SJSA1 (cell line): Measurements from ENCODE around the gene TMC8. TPM values are rescaled to one million over a fixed set of nuclear protein-coding genes. Genes with fewer than 3 reads are reported as not detected.
"Not testable (repeated sequence)": the region's sequence is repeated elsewhere in the genome, so short reads cannot be mapped to it uniquely, and the experiment has no call there.

Experiments used
- DNase-seq, 2 experiments: peaks; one replicate each; pipeline ENCODE4 v3.0.0-alpha.2; 2015 to 2020; ENCODE audit warnings: low spot score in 2 of 2, low read depth in 1 of 2
- H3K27ac ChIP-seq: fragments of 250-450 bp; sonication (Bioruptor Pico); 2 replicates; pipeline ENCODE4 v1.5.1; 2020; ENCODE audit warnings: mild to moderate bottlenecking, moderate library complexity
- H3K27me3 ChIP-seq: fragments of 250-450 bp; sonication (Bioruptor Pico); replicated peaks from 2 replicates; pipeline ENCODE4 v1.5.1; 2020; ENCODE audit warnings: mild to moderate bottlenecking, moderate library complexity
- H3K36me3 ChIP-seq: fragments of 250-450 bp; sonication (Bioruptor Pico); 2 replicates; pipeline ENCODE4 v1.5.1; 2020; ENCODE audit warnings: mild to moderate bottlenecking
- H3K4me1 ChIP-seq: fragments of 250-450 bp; sonication (Bioruptor Pico); replicated peaks from 2 replicates; pipeline ENCODE4 v1.6.1; 2021; ENCODE audit warnings: mild to moderate bottlenecking
- H3K4me3 ChIP-seq: fragments of 250-450 bp; sonication (Bioruptor Pico); 2 replicates; pipeline ENCODE4 v1.5.1; 2020; ENCODE audit warnings: mild to moderate bottlenecking
- H3K9me3 ChIP-seq: fragments of 250-450 bp; sonication (Bioruptor Pico); replicated peaks from 2 replicates; pipeline ENCODE4 v1.5.1; 2020; ENCODE audit warnings: mild to moderate bottlenecking
- total RNA-seq: library from RNA; depleted of rRNA; stranded (reverse); fragments of >200 nt; shearing (Covaris generic); gene quantifications from 2 replicates; pipeline ENCODE4 v1.2.3, GENCODE V29; 2014; rRNA removed

TMC8 gene
- total RNA-seq, result not detected in 2 replicates

- no peaks in the 10 kb centered on the region for H3K36me3 ChIP-seq
These were observed at the start of gene TMC8 for GRCh38 chr17:78130437-78131101. Gene TMC8 (plus strand): TSS chr17:78130771. CDS start chr17:78131589, 818 bp downstream.

GRCh38 chr17:78081551-78081950 is 49.0 kb upstream of the TMC8 start:
- H3K9me3 ChIP-seq, result no peaks in the 10 kb centered on the region
- H3K4me3 ChIP-seq, result no peak overlapping the region
- no peaks in the 10 kb centered on the region for H3K27me3 ChIP-seq
- peaks cover 70% of the 10 kb centered on the region for H3K36me3 ChIP-seq
- no peak for DNase-seq
- H3K27ac ChIP-seq, result no peak overlapping the region
- no peaks in the 10 kb centered on the region for H3K4me1 ChIP-seq

More at GRCh38 chr17:78130437-78131101, at the start of gene TMC8:
- Histone ChIP-seq H3K4me1 (peaks cover 16% of the 10 kb centered on the region), H3K4me3 (no peak within 1 kb of the TSS), H3K27me3 (peaks cover 63% of the 10 kb centered on the region), H3K27ac (no peak within 1 kb of the TSS), H3K9me3 (no peaks in the 10 kb centered on the region)
- DNase-seq, result no peak

- peaks cover 70% of the 10 kb centered on the region for H3K36me3 ChIP-seq
- DNase-seq, H3K27ac ChIP-seq, H3K4me3 ChIP-seq, H3K9me3 ChIP-seq, H3K27me3 ChIP-seq, H3K4me1 ChIP-seq: not testable (repeated sequence)
These were observed 48.2 kb upstream of the TMC8 start for GRCh38 chr17:78082355-78082872.

GRCh38 chr17:78082988-78083387 is 47.6 kb upstream of the TMC8 start:
- Histone ChIP-seq H3K4me1 (no peaks in the 10 kb centered on the region), H3K36me3 (peaks cover 70% of the 10 kb centered on the region), H3K9me3 (no peaks in the 10 kb centered on the region), H3K27ac (no peak overlapping the region), H3K27me3 (no peaks in the 10 kb centered on the region), H3K4me3 (no peak overlapping the region)
- DNase-seq, result no peak

- H3K4me1 ChIP-seq, result no peaks in the 10 kb centered on the region
- no peaks in the 10 kb centered on the region for H3K9me3 ChIP-seq
- no peaks in the 10 kb centered on the region for H3K27me3 ChIP-seq
- H3K27ac ChIP-seq, result no peak overlapping the region
- H3K4me3 ChIP-seq, result no peak overlapping the region
- peaks cover 76% of the 10 kb centered on the region for H3K36me3 ChIP-seq
- no peak for DNase-seq
These were observed 43.8 kb upstream of the TMC8 start for GRCh38 chr17:78086740-78087139.

GRCh38 chr17:78088529-78088928 is 42.0 kb upstream of the TMC8 start:
- Histone ChIP-seq H3K27me3 (no peaks in the 10 kb centered on the region), H3K27ac (no peak overlapping the region), H3K4me3 (no peak overlapping the region), H3K9me3 (no peaks in the 10 kb centered on the region), H3K36me3 (peaks cover 86% of the 10 kb centered on the region), H3K4me1 (no peaks in the 10 kb centered on the region)
- DNase-seq, result no peak

- H3K4me1 ChIP-seq, result peaks cover 9% of the 10 kb centered on the region
- no peaks in the 10 kb centered on the region for H3K9me3 ChIP-seq
- DNase-seq, result no peak
- H3K27me3 ChIP-seq, result no peaks in the 10 kb centered on the region
- no peak overlapping the region for H3K27ac ChIP-seq
- peaks cover 91% of the 10 kb centered on the region for H3K36me3 ChIP-seq
- no peak overlapping the region for H3K4me3 ChIP-seq
These were observed 40.8 kb upstream of the TMC8 start for GRCh38 chr17:78089576-78090281.

GRCh38 chr17:78092794-78093324 is 37.7 kb upstream of the TMC8 start:
- Histone ChIP-seq H3K4me3 (no peak overlapping the region), H3K27ac (no peak overlapping the region), H3K4me1 (peaks cover 9% of the 10 kb centered on the region), H3K27me3 (no peaks in the 10 kb centered on the region), H3K9me3 (no peaks in the 10 kb centered on the region), H3K36me3 (peaks cover 94% of the 10 kb centered on the region)
- DNase-seq, result no peak

- H3K4me3 ChIP-seq, result no peak overlapping the region
- no peak overlapping the region for H3K27ac ChIP-seq
- H3K27me3 ChIP-seq, result no peaks in the 10 kb centered on the region
- H3K36me3 ChIP-seq, result peaks cover 95% of the 10 kb centered on the region
- H3K4me1 ChIP-seq, result peaks cover 9% of the 10 kb centered on the region
- H3K9me3 ChIP-seq, result no peaks in the 10 kb centered on the region; the same call in 1 of the 2 replicates
- no peak for DNase-seq
These were observed 35.5 kb upstream of the TMC8 start for GRCh38 chr17:78095035-78095434.

- Histone ChIP-seq H3K4me3 (no peak overlapping the region), H3K36me3 (peaks cover 93% of the 10 kb centered on the region), H3K4me1 (peaks cover 9% of the 10 kb centered on the region), H3K9me3 (no peaks in the 10 kb centered on the region; the same call in 1 of the 2 replicates), H3K27me3 (no peaks in the 10 kb centered on the region), H3K27ac (no peak overlapping the region)
- no peak for DNase-seq
These were observed 34.5 kb upstream of the TMC8 start for GRCh38 chr17:78096093-78096492.

GRCh38 chr17:78101112-78101511 is 29.5 kb upstream of the TMC8 start:
- Histone ChIP-seq H3K4me3 (no peak overlapping the region), H3K27me3 (no peaks in the 10 kb centered on the region), H3K9me3 (no peaks in the 10 kb centered on the region; the same call in 1 of the 2 replicates)

GRCh38 chr17:78101542-78101941 is 29.0 kb upstream of the TMC8 start:
- Histone ChIP-seq H3K36me3 (peaks cover 80% of the 10 kb centered on the region), H3K4me1 (no peaks in the 10 kb centered on the region), H3K4me3 (no peak overlapping the region), H3K27me3 (no peaks in the 10 kb centered on the region), H3K9me3 (no peaks in the 10 kb centered on the region; the same call in 1 of the 2 replicates), H3K27ac (no peak overlapping the region)
- DNase-seq, result no peak

More at GRCh38 chr17:78101112-78101511, 29.5 kb upstream of the TMC8 start:
- Histone ChIP-seq H3K4me1 (no peaks in the 10 kb centered on the region), H3K36me3 (peaks cover 84% of the 10 kb centered on the region), H3K27ac (no peak overlapping the region)
- no peak for DNase-seq

- Histone ChIP-seq H3K27me3 (no peaks in the 10 kb centered on the region), H3K9me3 (no peaks in the 10 kb centered on the region; the same call in 1 of the 2 replicates), H3K4me3 (no peak overlapping the region), H3K4me1 (peaks cover 9% of the 10 kb centered on the region), H3K27ac (no peak overlapping the region), H3K36me3 (peaks cover 62% of the 10 kb centered on the region)
- DNase-seq, result no peak
These were observed 27.3 kb upstream of the TMC8 start for GRCh38 chr17:78103311-78103710.

GRCh38 chr17:78104540-78104941 is 26.0 kb upstream of the TMC8 start:
- peaks cover 19% of the 10 kb centered on the region for H3K4me1 ChIP-seq
- H3K27ac ChIP-seq, result no peak overlapping the region
- no peak for DNase-seq
- H3K9me3 ChIP-seq, result no peaks in the 10 kb centered on the region; the same call in 1 of the 2 replicates
- H3K4me3 ChIP-seq, result no peak overlapping the region
- H3K36me3 ChIP-seq, result peaks cover 52% of the 10 kb centered on the region
- H3K27me3 ChIP-seq, result no peaks in the 10 kb centered on the region
